Measurements from ENCODE around the gene MYH3.

The MYH3 gene

DNA sequence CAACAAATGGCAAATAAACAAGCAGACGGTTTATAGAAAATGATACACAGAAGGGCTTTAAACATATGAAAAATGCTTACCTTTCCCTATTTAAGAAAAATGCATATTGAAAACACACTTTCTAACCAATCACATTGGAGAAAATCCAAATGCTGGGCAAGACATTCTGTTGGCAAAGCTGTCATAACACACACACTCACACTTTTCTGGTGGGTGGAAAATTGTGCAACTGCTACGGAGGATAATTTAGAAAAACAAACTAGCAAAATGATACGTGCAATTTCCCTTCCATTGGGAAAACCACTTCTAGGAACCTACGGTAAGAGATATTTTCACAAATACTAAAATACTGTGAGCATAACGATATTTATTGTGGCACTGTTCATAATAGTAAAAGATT is 9.8 kb upstream of the MYH3 start:
- TF ChIP-seq, protein P1, sequence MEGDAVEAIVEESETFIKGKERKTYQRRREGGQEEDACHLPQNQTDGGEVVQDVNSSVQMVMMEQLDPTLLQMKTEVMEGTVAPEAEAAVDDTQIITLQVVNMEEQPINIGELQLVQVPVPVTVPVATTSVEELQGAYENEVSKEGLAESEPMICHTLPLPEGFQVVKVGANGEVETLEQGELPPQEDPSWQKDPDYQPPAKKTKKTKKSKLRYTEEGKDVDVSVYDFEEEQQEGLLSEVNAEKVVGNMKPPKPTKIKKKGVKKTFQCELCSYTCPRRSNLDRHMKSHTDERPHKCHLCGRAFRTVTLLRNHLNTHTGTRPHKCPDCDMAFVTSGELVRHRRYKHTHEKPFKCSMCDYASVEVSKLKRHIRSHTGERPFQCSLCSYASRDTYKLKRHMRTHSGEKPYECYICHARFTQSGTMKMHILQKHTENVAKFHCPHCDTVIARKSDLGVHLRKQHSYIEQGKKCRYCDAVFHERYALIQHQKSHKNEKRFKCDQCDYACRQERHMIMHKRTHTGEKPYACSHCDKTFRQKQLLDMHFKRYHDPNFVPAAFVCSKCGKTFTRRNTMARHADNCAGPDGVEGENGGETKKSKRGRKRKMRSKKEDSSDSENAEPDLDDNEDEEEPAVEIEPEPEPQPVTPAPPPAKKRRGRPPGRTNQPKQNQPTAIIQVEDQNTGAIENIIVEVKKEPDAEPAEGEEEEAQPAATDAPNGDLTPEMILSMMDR (IDR thresholded peaks at IDR 0.05; ENCODE audit: borderline replicate concordance, control extremely low read depth, extremely low read depth, insufficient read depth, missing control alignments): no peak
- in situ Hi-C loops (cut with MboI; ENCODE audit: low sequenced_read_pairs, unreplicated experiment): no loop called here
- DNase-seq (ENCODE audit: low spot score): no peak

DNA sequence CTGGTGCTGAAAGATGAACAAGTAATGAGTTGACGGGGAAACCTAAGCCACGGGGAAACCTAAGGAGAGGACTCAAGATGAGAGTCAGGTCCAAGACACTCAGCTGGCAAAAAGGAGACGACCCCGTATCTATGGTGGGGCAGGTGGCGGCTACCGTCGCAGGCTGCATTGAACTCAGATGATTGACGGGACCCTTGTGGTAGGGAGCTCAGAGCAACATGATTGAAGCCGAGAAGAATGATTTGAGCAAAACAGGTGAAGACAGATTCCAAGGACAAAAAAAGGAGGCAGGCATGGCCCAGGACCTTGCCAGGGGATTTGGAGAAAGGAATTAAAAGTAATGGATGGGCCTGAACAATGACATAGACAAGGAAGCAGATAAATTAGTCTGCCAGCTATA is 7.5 kb upstream of the MYH3 start:
- DNase-seq (ENCODE audit: low spot score): no peak
- in situ Hi-C loops (cut with MboI; ENCODE audit: low sequenced_read_pairs, unreplicated experiment): no loop called here
- TF ChIP-seq, protein P1 (IDR thresholded peaks at IDR 0.05; ENCODE audit: borderline replicate concordance, control extremely low read depth, extremely low read depth, insufficient read depth, missing control alignments): no peak

DNA sequence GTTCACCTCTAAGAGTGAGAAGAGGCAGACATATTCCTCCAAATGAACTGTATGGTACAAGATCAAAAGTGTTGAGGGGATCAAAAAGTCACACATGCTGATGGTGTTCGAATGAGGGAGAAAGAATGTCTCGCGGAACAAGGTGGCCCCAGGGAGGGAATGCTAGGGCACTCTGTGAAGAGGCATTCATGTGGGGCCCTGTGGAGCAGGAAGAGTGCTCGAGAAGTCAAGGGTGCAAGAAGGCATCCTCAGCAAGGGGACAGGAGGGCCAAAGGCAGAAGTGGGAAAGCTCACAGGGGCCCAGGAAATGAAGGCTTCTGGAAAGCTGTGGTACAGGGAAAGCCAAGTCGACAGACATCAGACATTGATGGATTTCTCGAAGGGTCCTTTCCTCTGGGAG is 6.1 kb upstream of the MYH3 start:
- DNase-seq (ENCODE audit: low spot score): no peak
- TF ChIP-seq, protein P1 (IDR thresholded peaks at IDR 0.05; ENCODE audit: borderline replicate concordance, control extremely low read depth, extremely low read depth, insufficient read depth, missing control alignments): no peak
- in situ Hi-C loops (cut with MboI; ENCODE audit: low sequenced_read_pairs, unreplicated experiment): no loop called here

DNA sequence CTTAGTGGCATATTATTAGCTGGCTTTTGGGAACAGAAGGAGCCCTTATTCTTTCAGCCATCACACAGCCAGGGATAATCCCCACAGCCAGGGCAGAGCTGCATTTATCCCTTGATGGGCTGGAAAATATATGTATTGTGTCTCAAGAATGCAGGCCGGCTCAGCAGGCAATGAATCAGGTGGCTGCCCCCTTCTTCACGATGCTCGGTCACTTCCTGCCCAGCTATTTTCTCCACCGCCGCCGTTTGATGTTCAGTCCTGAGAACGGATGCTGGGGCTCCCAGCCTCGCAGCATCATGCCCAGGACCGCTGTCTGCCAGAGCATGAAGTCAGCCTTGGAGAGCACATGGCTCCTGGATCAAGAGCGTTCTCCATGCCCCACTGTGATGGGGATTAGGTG is 4.3 kb upstream of the MYH3 start:
- in situ Hi-C loops (cut with MboI; ENCODE audit: low sequenced_read_pairs, unreplicated experiment): no loop called here
- TF ChIP-seq, protein P1 (IDR thresholded peaks at IDR 0.05; ENCODE audit: borderline replicate concordance, control extremely low read depth, extremely low read depth, insufficient read depth, missing control alignments): no peak
- no peak for DNase-seq (ENCODE audit: low spot score)

DNA sequence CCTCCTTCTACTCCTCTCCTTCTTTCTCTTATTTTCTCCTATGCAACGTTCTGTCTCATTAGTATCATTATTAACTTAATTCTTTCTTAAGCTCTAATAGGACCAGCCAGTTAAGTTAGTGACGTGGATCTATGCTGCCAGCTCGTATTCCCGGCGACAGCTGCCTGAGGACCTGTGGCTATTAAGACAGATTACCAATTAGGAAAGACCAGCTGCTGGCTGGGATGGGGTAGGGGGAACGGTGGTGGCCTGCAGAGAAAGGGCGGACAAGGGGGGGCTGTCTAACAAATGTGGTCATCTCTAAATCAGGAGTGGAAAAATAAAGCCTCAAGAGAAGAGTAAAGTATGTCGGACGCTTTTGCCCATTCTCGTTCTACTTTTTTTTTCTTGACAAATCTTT is 770 bp upstream of the MYH3 start:
- TF ChIP-seq, protein P1 (IDR thresholded peaks at IDR 0.05; ENCODE audit: borderline replicate concordance, control extremely low read depth, extremely low read depth, insufficient read depth, missing control alignments): no peak
- in situ Hi-C loops (cut with MboI; ENCODE audit: low sequenced_read_pairs, unreplicated experiment): no loop called here
- no peak for DNase-seq (ENCODE audit: low spot score)

DNA sequence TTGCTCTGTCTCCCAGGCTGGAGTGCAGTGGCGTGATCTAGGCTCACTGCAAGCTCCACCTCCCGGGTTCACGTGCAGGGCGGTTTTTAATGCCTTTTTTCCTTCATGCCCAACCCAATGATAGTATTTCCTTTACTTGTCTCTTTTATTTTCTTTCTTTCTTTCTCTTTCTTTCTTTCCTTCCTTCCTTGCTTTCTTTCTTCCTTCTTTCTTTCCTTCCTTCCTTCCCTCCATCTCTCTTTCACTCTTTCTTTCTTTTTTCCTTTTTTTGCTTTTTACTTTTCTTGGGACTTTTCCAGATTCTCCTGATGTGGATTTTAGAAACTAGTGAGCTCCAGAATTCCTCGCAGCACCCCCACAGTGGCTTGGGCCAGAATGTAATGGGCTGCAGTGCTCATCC is 3.1 kb downstream of the MYH3 start:
- no peak for DNase-seq (ENCODE audit: low spot score)
- TF ChIP-seq, protein P1 (IDR thresholded peaks at IDR 0.05; ENCODE audit: borderline replicate concordance, control extremely low read depth, extremely low read depth, insufficient read depth, missing control alignments): no peak
- in situ Hi-C loops (cut with MboI; ENCODE audit: low sequenced_read_pairs, unreplicated experiment): no loop called here
